ENCODE results near the gene GOLGA1.

Gene GOLGA1

GRCh38 chr9:124881138-124881743 lies 59.6 kb downstream of the GOLGA1 start:
- DNase-seq: no peak

GRCh38 chr9:124880501-124880900 lies 60.4 kb downstream of the GOLGA1 start:
- no peak for DNase-seq

- no peak for DNase-seq
Measured at GRCh38 chr9:124879226-124879625, 61.7 kb downstream of the GOLGA1 start.

- no peak for DNase-seq
Measured at GRCh38 chr9:124878518-124878917, 62.4 kb downstream of the GOLGA1 start.

GRCh38 chr9:124878021-124878420 lies 62.9 kb downstream of the GOLGA1 start:
- no peak for DNase-seq

- DNase-seq: no peak
Measured at GRCh38 chr9:124877021-124877782, 63.7 kb downstream of the GOLGA1 start.

- DNase-seq: no peak
Measured at GRCh38 chr9:124875501-124875900, 65.4 kb downstream of the GOLGA1 start.

GRCh38 chr9:124873664-124874063 lies 67.2 kb downstream of the GOLGA1 start:
- DNase-seq: no peak

GRCh38 chr9:124871156-124871561 lies 69.7 kb downstream of the GOLGA1 start:
- DNase-seq: no peak

GRCh38 chr9:124870723-124871122 lies 70.2 kb downstream of the GOLGA1 start:
- no peak for DNase-seq

GRCh38 chr9:124869986-124870560 lies 70.8 kb downstream of the GOLGA1 start:
- peak; percentile 36 to 51 for DNase-seq

GRCh38 chr9:124869466-124869985 lies 71.4 kb downstream of the GOLGA1 start:
- no peak for DNase-seq

GRCh38 chr9:124868511-124869465 lies 72.1 kb downstream of the GOLGA1 start:
- DNase-seq: peak; percentile 79 to 84

GRCh38 chr9:124863371-124863871 lies 77.5 kb downstream of the GOLGA1 start:
- DNase-seq: no peak

GRCh38 chr9:124861342-124862229 lies 79.3 kb downstream of the GOLGA1 start, which contains the start of the genes ARPC5L and RPL35:
Gene ARPC5L (plus strand): TSS chr9:124862130. CDS start chr9:124869291, 7,161 bp downstream.
Gene RPL35 (minus strand): TSS chr9:124861957. CDS start chr9:124861912, 45 bp downstream.
- peak; percentile 93 to 95 for DNase-seq

- DNase-seq: no peak
Measured at GRCh38 chr9:124860582-124861341, 80.1 kb downstream of the GOLGA1 start.

- no peak for DNase-seq
Measured at GRCh38 chr9:124859803-124860581, 80.9 kb downstream of the GOLGA1 start.

GRCh38 chr9:124858330-124859046 lies 82.4 kb downstream of the GOLGA1 start:
- no peak for DNase-seq

All from Kasumi-1 (cell line).